ENCODE data around the gene SOX12.
A peak's percentile ranks its signal among the peaks of the same experiment; 100 is the strongest.

Gene SOX12

GRCh38 chr20:362271-363254 lies 37.2 kb downstream of the SOX12 start:
- TF ChIP-seq CTCF (IDR thresholded peaks at IDR 0.05; ENCODE audit: extremely low read depth, missing control alignments), result no peak
- peak; percentile 44 for DNase-seq (ENCODE audit: low spot score)

GRCh38 chr20:363319-364078 lies 38.1 kb downstream of the SOX12 start:
- DNase-seq (ENCODE audit: low spot score), result no peak
- TF ChIP-seq CTCF (IDR thresholded peaks at IDR 0.05; ENCODE audit: extremely low read depth, missing control alignments), result no peak

- TF ChIP-seq CTCF (IDR thresholded peaks at IDR 0.05; ENCODE audit: extremely low read depth, missing control alignments), result no peak
- DNase-seq (ENCODE audit: low spot score), result no peak
These were observed 39.8 kb downstream of the SOX12 start for GRCh38 chr20:364905-365794.

GRCh38 chr20:366041-366718 lies 40.8 kb downstream of the SOX12 start:
- TF ChIP-seq CTCF (IDR thresholded peaks at IDR 0.05; ENCODE audit: extremely low read depth, missing control alignments), result no peak
- DNase-seq (ENCODE audit: low spot score), result no peak

- TF ChIP-seq CTCF (IDR thresholded peaks at IDR 0.05; ENCODE audit: extremely low read depth, missing control alignments), result no peak
- no peak for DNase-seq (ENCODE audit: low spot score)
These were observed 41.5 kb downstream of the SOX12 start for GRCh38 chr20:366719-367485.

- no peak for TF ChIP-seq CTCF (IDR thresholded peaks at IDR 0.05; ENCODE audit: extremely low read depth, missing control alignments)
- DNase-seq (ENCODE audit: low spot score), result no peak
These were observed 42.1 kb downstream of the SOX12 start for GRCh38 chr20:367486-367887.
